Upper lobe of left lung (tissue), 6 donors: ENCODE measurements around the gene PCSK1N. TPM values are rescaled to one million over a fixed set of nuclear protein-coding genes. Genes with fewer than 3 reads are reported as not detected.

Source experiments
- ATAC-seq, 2 donors: fragments of 200-7000 bp; cut with Tn5 transposase; one replicate each; pipeline ENCODE4 v1.9.1; 2022; ENCODE audit warnings: mild to moderate bottlenecking in 2 of 2, moderate library complexity in 2 of 2; ENCODE audit not compliant: low FRiP score in 2 of 2
- DNase-seq, 2 donors: peaks; one replicate each; pipeline ENCODE4 v3.0.0-alpha.2; 2019 to 2020
- H3K27ac ChIP-seq, 4 donors: fragments of 200-600 bp; sonication (generic); one replicate each; pipeline ENCODE4 v1.5.1; 2016 to 2019
- H3K27me3 ChIP-seq, 4 donors: fragments of 200-600 bp; sonication (generic); one replicate each; pipeline ENCODE4 v1.5.1; 2017 to 2019
- H3K36me3 ChIP-seq, 4 donors: fragments of 200-600 bp; sonication (generic); one replicate each; pipeline ENCODE4 v1.5.1; 2016 to 2019
- H3K4me1 ChIP-seq, 4 donors: fragments of 200-600 bp; sonication (generic); one replicate each; pipeline ENCODE4 v1.5.1; 2018 to 2019
- H3K4me3 ChIP-seq, 4 donors: fragments of 200-600 bp; sonication (generic); one replicate each; pipeline ENCODE4 v1.5.1; 2017 to 2019; ENCODE audit warnings: mild to moderate bottlenecking in 2 of 4, moderate library complexity in 1 of 4
- H3K9me3 ChIP-seq, 4 donors: fragments of 200-600 bp; sonication (generic); one replicate each; pipeline ENCODE4 v1.5.1; 2018 to 2019
- EP300 ChIP-seq, 4 donors: sonication (generic); formaldehyde crosslinking; IDR thresholded peaks; one replicate each; pipeline ENCODE4 v1.5.1; 2017; ENCODE audit warnings: antibody characterized with exemption in 4 of 4, control low read depth in 2 of 4
- POLR2A ChIP-seq, 4 donors: fragments of 450-650 bp; IDR thresholded peaks; one replicate each; pipeline ENCODE4 v1.5.1; 2016 to 2017; ENCODE audit warnings: antibody characterized with exemption in 4 of 4, mild to moderate bottlenecking in 2 of 4
- POLR2AphosphoS5 ChIP-seq, 2 donors: sonication (generic); formaldehyde crosslinking; IDR thresholded peaks; one replicate each; pipeline ENCODE4 v1.5.1; 2017; ENCODE audit warnings: antibody characterized with exemption in 2 of 2
- WGBS, 2 donors: methylation state at CpG; one replicate each; pipeline ENCODE4 v1.1.5; 2017 to 2018; 5-methylcytosine and 5-hydroxymethylcytosine counted together
- total RNA-seq, 6 donors: library from RNA; depleted of rRNA in 4 of 6; stranded (reverse); fragments of >200 nt in 4 of 6; gene quantifications; one replicate each; pipeline versions ENCODE4 v1.1.0 to v1.2.1, GENCODE V29; 2016 to 2021
- TF ChIP-seq, protein P1 (sequence below), 6 experiments: fragments of 450-650 bp in 4 of 6; fragments of 200-600 bp in 2 of 6; sonication (generic) in 2 of 6; IDR thresholded peaks; one replicate each; pipeline ENCODE4 v1.5.1; 2016 to 2019; ENCODE audit warnings: antibody characterized with exemption in 6 of 6
- donor health status: DM: no; HTN: no; CAD: no; lungs with moderate emphysema.
- donor health status: DM: no; HTN: yes; CAD: no; lungs with severe emphysema.

PCSK1N gene
- total RNA-seq, 6 donors from 2014 or later = 1.0 to 7.5 (median 2.3) TPM

DNA sequence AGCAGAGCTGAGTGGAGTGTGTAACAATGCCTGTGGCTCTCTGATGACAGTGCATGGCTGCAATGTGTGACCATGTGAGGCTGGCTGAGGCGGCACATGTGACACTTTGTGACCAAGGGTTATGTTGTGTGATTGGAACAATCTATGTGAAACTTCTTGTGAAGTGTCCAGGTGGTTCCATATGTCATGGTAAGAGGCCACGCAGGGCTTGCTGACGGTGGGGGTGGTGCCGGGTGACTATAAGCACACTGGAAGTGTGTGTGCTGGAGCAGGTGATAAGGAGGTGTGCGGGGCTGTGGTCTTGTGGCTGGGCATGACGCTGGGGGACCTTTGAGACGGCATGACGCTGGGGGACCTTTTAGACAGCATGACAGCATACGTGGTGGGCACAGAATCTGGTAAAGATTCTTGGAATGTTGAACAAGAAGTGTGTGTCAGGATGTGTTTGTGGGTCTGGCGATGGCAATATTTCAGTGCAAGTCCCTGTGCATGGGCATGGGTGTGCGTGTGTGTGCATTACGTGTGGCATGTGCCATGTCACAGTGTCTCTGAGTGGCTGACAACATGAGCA lies 41.0 kb downstream of the PCSK1N start:
- H3K9me3 ChIP-seq = no peaks in the 10 kb centered on the region
- H3K4me1 ChIP-seq = no peaks in the 10 kb centered on the region
- TF ChIP-seq EP300 (IDR thresholded peaks at IDR 0.05) = no peak
- TF ChIP-seq POLR2AphosphoS5 (IDR thresholded peaks at IDR 0.05) = no peak
- no peak for TF ChIP-seq POLR2A (IDR thresholded peaks at IDR 0.05)
- TF ChIP-seq, protein P1, sequence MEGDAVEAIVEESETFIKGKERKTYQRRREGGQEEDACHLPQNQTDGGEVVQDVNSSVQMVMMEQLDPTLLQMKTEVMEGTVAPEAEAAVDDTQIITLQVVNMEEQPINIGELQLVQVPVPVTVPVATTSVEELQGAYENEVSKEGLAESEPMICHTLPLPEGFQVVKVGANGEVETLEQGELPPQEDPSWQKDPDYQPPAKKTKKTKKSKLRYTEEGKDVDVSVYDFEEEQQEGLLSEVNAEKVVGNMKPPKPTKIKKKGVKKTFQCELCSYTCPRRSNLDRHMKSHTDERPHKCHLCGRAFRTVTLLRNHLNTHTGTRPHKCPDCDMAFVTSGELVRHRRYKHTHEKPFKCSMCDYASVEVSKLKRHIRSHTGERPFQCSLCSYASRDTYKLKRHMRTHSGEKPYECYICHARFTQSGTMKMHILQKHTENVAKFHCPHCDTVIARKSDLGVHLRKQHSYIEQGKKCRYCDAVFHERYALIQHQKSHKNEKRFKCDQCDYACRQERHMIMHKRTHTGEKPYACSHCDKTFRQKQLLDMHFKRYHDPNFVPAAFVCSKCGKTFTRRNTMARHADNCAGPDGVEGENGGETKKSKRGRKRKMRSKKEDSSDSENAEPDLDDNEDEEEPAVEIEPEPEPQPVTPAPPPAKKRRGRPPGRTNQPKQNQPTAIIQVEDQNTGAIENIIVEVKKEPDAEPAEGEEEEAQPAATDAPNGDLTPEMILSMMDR (IDR thresholded peaks at IDR 0.05) = no peak
- H3K4me3 ChIP-seq = no peak overlapping the region
- H3K27ac ChIP-seq = peak overlapping the region in 1 of 4 donors; percentile 32
- WGBS, 2 donors = 79 to 80% methylated on average over 7 to 12 of the region's 12 CpGs
- DNase-seq (no peak), ATAC-seq (no peak)
- H3K36me3 ChIP-seq = no peaks in the 10 kb centered on the region
- no peaks in the 10 kb centered on the region for H3K27me3 ChIP-seq

DNA sequence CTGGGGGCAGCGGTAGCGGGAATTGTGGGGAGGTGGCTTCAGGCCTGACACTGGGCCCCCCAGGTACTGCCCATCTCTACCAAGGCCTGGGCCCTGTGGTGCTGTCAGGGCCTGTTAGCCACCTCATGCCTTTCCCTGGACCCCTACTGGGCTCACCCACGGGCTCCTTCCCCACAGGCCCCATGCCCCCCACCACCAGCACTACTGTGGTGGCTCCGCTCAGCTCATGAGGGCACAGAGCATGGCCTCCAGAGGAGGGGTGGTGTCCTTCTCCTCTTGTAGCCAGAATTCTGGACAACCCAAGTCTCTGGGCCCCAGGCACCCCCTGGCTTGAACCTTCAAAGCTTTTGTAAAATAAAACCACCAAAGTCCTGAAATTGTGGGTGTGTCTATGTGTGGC lies 41.5 kb downstream of the PCSK1N start:
- Histone ChIP-seq H3K4me1 (no peaks in the 10 kb centered on the region), H3K27me3 (no peaks in the 10 kb centered on the region), H3K27ac (no peak overlapping the region), H3K36me3 (no peaks in the 10 kb centered on the region), H3K4me3 (no peak overlapping the region), H3K9me3 (no peaks in the 10 kb centered on the region)
- WGBS, 2 donors = 75 to 80% methylated on average over 1 to 4 of the region's 4 CpGs
- TF ChIP-seq POLR2A (IDR thresholded peaks at IDR 0.05) (no peak), POLR2AphosphoS5 (IDR thresholded peaks at IDR 0.05) (no peak), EP300 (IDR thresholded peaks at IDR 0.05) (no peak)
- TF ChIP-seq, protein P1 (IDR thresholded peaks at IDR 0.05) = no peak
- DNase-seq (no peak), ATAC-seq (no peak)

DNA sequence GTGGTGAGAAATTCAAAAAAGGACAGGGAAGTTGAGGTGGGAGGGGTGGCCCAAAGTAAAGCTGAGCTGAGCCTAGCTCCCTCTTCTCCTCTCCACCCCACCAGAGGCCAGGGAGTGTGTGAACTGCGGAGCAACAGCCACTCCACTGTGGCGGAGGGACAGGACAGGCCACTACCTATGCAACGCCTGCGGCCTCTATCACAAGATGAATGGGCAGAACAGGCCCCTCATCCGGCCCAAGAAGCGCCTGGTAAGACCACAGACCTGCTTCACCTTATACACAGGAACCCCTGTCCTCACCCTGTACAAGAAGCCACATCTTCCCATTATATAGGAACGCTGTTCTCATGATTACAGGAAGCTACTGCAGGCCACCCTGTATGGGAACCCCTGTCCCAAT lies 43.2 kb downstream of the PCSK1N start:
- Histone ChIP-seq H3K9me3 (no peaks in the 10 kb centered on the region), H3K4me1 (no peaks in the 10 kb centered on the region), H3K27me3 (no peaks in the 10 kb centered on the region), H3K36me3 (no peaks in the 10 kb centered on the region), H3K4me3 (no peak overlapping the region), H3K27ac (no peak overlapping the region)
- DNase-seq (no peak), ATAC-seq (no peak)
- WGBS, 2 donors = 84 to 87% methylated on average over 7 of the region's 7 CpGs
- TF ChIP-seq, protein P1 (IDR thresholded peaks at IDR 0.05) = no peak
- no peak for TF ChIP-seq POLR2A (IDR thresholded peaks at IDR 0.05)
- no peak for TF ChIP-seq EP300 (IDR thresholded peaks at IDR 0.05)
- no peak for TF ChIP-seq POLR2AphosphoS5 (IDR thresholded peaks at IDR 0.05)

DNA sequence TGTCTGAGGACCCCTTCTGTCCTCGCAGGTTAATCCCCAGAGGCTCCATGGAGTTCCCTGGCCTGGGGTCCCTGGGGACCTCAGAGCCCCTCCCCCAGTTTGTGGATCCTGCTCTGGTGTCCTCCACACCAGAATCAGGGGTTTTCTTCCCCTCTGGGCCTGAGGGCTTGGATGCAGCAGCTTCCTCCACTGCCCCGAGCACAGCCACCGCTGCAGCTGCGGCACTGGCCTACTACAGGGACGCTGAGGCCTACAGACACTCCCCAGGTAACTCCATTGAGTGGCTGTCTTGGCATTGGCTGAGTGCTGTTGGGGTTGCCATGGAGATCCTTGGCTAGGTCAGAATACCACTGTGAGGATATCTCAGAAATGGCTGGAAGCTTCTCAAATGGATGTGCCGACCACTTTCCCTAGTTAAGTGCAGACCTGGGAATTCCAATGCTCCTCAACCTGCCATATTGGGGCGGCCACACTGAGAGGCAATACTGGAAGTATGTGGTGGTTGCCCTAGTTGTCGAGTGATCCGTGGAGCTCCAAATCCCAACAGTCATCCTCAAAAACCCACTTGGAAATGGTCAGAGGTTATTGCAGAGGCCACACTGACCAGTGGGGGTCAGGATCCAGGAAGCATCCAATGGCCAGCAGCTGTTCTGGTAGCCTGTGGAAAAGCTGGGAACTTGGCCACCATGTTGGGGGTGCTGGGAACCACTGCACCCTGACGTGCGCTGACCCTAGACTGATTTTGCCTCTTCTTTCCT lies 44.2 kb downstream of the PCSK1N start:
- H3K27ac ChIP-seq = no peak overlapping the region
- H3K36me3 ChIP-seq = no peaks in the 10 kb centered on the region
- no peak for DNase-seq
- no peaks in the 10 kb centered on the region for H3K9me3 ChIP-seq
- TF ChIP-seq POLR2AphosphoS5 (IDR thresholded peaks at IDR 0.05) (no peak), EP300 (IDR thresholded peaks at IDR 0.05) (no peak), POLR2A (IDR thresholded peaks at IDR 0.05) (no peak)
- TF ChIP-seq, protein P1 (IDR thresholded peaks at IDR 0.05) = no peak
- no peaks in the 10 kb centered on the region for H3K4me1 ChIP-seq
- no peak for ATAC-seq
- WGBS, 2 donors = 60 to 80% methylated on average over 1 to 11 of the region's 11 CpGs
- no peak overlapping the region for H3K4me3 ChIP-seq
- H3K27me3 ChIP-seq = no peaks in the 10 kb centered on the region
